Heart left ventricle (tissue), 13 donors: ENCODE measurements around the gene GRIP1.

Source experiments
- CTCF ChIP-seq, 12 donors: fragments of 200-600 bp; sonication (generic) in 4 of 12; IDR thresholded peaks; one replicate each; pipeline versions ENCODE4 v1.5.0 to v1.8.0; 2018 to 2022; ENCODE audit warnings: antibody characterized with exemption in 12 of 12, mild to moderate bottlenecking in 5 of 12
- POLR2A ChIP-seq, 2 donors: fragments of 450-650 bp; IDR thresholded peaks; one replicate each; pipeline ENCODE4 v1.6.1; 2017; ENCODE audit warnings: antibody characterized with exemption in 2 of 2, mild to moderate bottlenecking in 2 of 2, moderate library complexity in 2 of 2
- donor health status: ischemic (EF 13 %, LVEDD 7.1; RV severe dilation, severe dysfunction).
- donor health status: DM: no; HTN: yes; CAD: no.
- donor health status: DM: no; HTN: no; CAD: no.
- donor health status: ischemic (EF 25% LVEDD 6.9; RV normal size, moderate dysfunction).
- donor health status: ischemic (EF 25% LVEDD 5.7; RV mildly dilated, moderate dysfunction).
- donor health status: ischemic (EF 35%, LVEDD 5.7; RV mildly dilated, moderate dysfunction).
- donor health status: nonischemic (EF 11% LVEDD 7.7; RV severe dilation, severe dysfunction).
- donor health status: DM: yes; HTN: yes; CAD: no.
- donor health status: PGD.
- donor health status: ischemic (EF 29% LVEDD 5.4; RV normal size, mild dysfunction).
- donor health status: nonischemic (EF 23%, LVEDD 6.1; RV moderate dilation, normal function).

GRCh38 chr12:66405395-66405794, 273.5 kb downstream of the GRIP1 start:
- TF ChIP-seq CTCF (IDR thresholded peaks at IDR 0.05) (no peak), POLR2A (IDR thresholded peaks at IDR 0.05) (no peak)
